ENCODE results near the gene MYH6. TPM values are rescaled to one million over a fixed set of nuclear protein-coding genes. Genes with fewer than 3 reads are reported as not detected.
A peak's percentile ranks its signal among the peaks of the same experiment; 100 is the strongest.

MYH6 gene
- total and polyA plus RNA-seq, 2 experiments from 2014 or later, result 2,795 to 8,484 TPM

- H3K36me3 ChIP-seq, result peaks cover 67% of the 10 kb centered on the region
- no peak for TF ChIP-seq CTCF (IDR thresholded peaks at IDR 0.05; ENCODE audit: low read depth, low read length)
- DNase-seq (ENCODE audit: low read depth in 1 of 2, low spot score in 1 of 2), result no peak
Observed at GRCh38 chr14:23406244-23406643, 1.8 kb downstream of the MYH6 start.

GRCh38 chr14:23405516-23406025 is 2.5 kb downstream of the MYH6 start:
- no peak for TF ChIP-seq CTCF (IDR thresholded peaks at IDR 0.05; ENCODE audit: low read depth, low read length)
- DNase-seq (ENCODE audit: low read depth in 1 of 2, low spot score in 1 of 2), result no peak
- Histone ChIP-seq H3K9me3 (ENCODE audit: low read depth) (no peaks in the 10 kb centered on the region), H3K27me3 (no peaks in the 10 kb centered on the region), H3K4me1 (ENCODE audit: low read depth) (peaks cover 44% of the 10 kb centered on the region), H3K36me3 (peaks cover 74% of the 10 kb centered on the region), H3K4me3 (peak overlapping the region; percentile 98), H3K27ac (peak overlapping the region; percentile 99)

More at GRCh38 chr14:23406244-23406643, 1.8 kb downstream of the MYH6 start:
- Histone ChIP-seq H3K27me3 (no peaks in the 10 kb centered on the region), H3K27ac (peak overlapping the region; percentile 99), H3K9me3 (ENCODE audit: low read depth) (no peaks in the 10 kb centered on the region), H3K4me3 (peak overlapping the region; percentile 98), H3K4me1 (ENCODE audit: low read depth) (peaks cover 44% of the 10 kb centered on the region)

GRCh38 chr14:23405096-23405495 is 3.0 kb downstream of the MYH6 start:
- Histone ChIP-seq H3K9me3 (ENCODE audit: low read depth) (no peaks in the 10 kb centered on the region), H3K4me3 (peak overlapping the region; percentile 98), H3K27ac (peak overlapping the region; percentile 99), H3K4me1 (ENCODE audit: low read depth) (peaks cover 40% of the 10 kb centered on the region), H3K36me3 (peaks cover 78% of the 10 kb centered on the region), H3K27me3 (no peaks in the 10 kb centered on the region)
- TF ChIP-seq CTCF (IDR thresholded peaks at IDR 0.05; ENCODE audit: low read depth, low read length), result no peak
- no peak for DNase-seq (ENCODE audit: low read depth in 1 of 2, low spot score in 1 of 2)

GRCh38 chr14:23404331-23404900 is 3.7 kb downstream of the MYH6 start:
- TF ChIP-seq CTCF (IDR thresholded peaks at IDR 0.05; ENCODE audit: low read depth, low read length), result no peak
- peak overlapping the region; percentile 99 for H3K27ac ChIP-seq
- H3K4me3 ChIP-seq, result peak overlapping the region; percentile 98
- H3K9me3 ChIP-seq (ENCODE audit: low read depth), result no peaks in the 10 kb centered on the region
- DNase-seq (ENCODE audit: low read depth in 1 of 2, low spot score in 1 of 2), result peak in 1 of 2 donors; percentile 34
- H3K4me1 ChIP-seq (ENCODE audit: low read depth), result peaks cover 37% of the 10 kb centered on the region
- no peaks in the 10 kb centered on the region for H3K27me3 ChIP-seq
- peaks cover 85% of the 10 kb centered on the region for H3K36me3 ChIP-seq

GRCh38 chr14:23403908-23404307 is 4.2 kb downstream of the MYH6 start:
- TF ChIP-seq CTCF (IDR thresholded peaks at IDR 0.05; ENCODE audit: low read depth, low read length), result no peak
- Histone ChIP-seq H3K4me1 (ENCODE audit: low read depth) (peaks cover 35% of the 10 kb centered on the region), H3K4me3 (peak overlapping the region; percentile 98), H3K27ac (peak overlapping the region; percentile 99), H3K9me3 (ENCODE audit: low read depth) (no peaks in the 10 kb centered on the region), H3K36me3 (peaks cover 90% of the 10 kb centered on the region), H3K27me3 (no peaks in the 10 kb centered on the region)
- no peak for DNase-seq (ENCODE audit: low read depth in 1 of 2, low spot score in 1 of 2)

All from cardiac muscle cell (in vitro differentiated cells and primary cell).